OCI-LY3 (cell line): ENCODE data around the gene ALDH1L1.

Source experiments
- CTCF ChIP-seq: fragments of 200-600, 300-600 bp; sonication (generic); IDR thresholded peaks from 2 replicates; pipeline ENCODE4 v1.5.1; 2014; ENCODE audit warnings: antibody characterized with exemption, low read length, low read depth
- EZH2phosphoT487 ChIP-seq: fragments of 200-600 bp; shearing (Covaris generic); IDR thresholded peaks from 2 replicates; pipeline ENCODE4 v1.6.1; 2018; ENCODE audit warnings: antibody characterized with exemption, mixed run types, low read depth

GRCh38 chr3:126186749-126187148, 6.4 kb upstream of the ALDH1L1 start:
- TF ChIP-seq CTCF (no peak), EZH2phosphoT487 (no peak)
